Fibroblast of mammary gland (primary cell): ENCODE measurements around the gene SLC35G1.

ENCODE experiments used
- DNase-seq: peaks from one replicate; pipeline ENCODE4 v3.0.0-alpha.2; 2010; ENCODE audit warnings: low read depth
- H3K4me3 ChIP-seq: 2 replicates; pipeline ENCODE4 v1.5.1; 2011; ENCODE audit warnings: low read depth, mild to moderate bottlenecking, low read length, moderate library complexity; ENCODE audit not compliant: control insufficient read depth
- CTCF ChIP-seq: conservative IDR thresholded peaks from 2 replicates; pipeline ENCODE4 v1.5.1; 2011; ENCODE audit warnings: low read depth, low read length, inconsistent platforms; ENCODE audit not compliant: control insufficient read depth, insufficient read depth

Gene SLC35G1

GRCh38 chr10:93854975-93855374 lies 38.8 kb upstream of the SLC35G1 start:
- H3K4me3 ChIP-seq = no peak overlapping the region
- DNase-seq = no peak
- TF ChIP-seq CTCF = no peak

GRCh38 chr10:93856349-93857145 lies 37.2 kb upstream of the SLC35G1 start:
- no peak for TF ChIP-seq CTCF
- no peak overlapping the region for H3K4me3 ChIP-seq
- no peak for DNase-seq

GRCh38 chr10:93859049-93859655 lies 34.6 kb upstream of the SLC35G1 start:
- peak; percentile 34 for TF ChIP-seq CTCF
- DNase-seq = peak; percentile 25

GRCh38 chr10:93861825-93862224 lies 32.0 kb upstream of the SLC35G1 start:
- no peak for TF ChIP-seq CTCF
- no peak for DNase-seq
- H3K4me3 ChIP-seq = no peak overlapping the region

More at GRCh38 chr10:93859049-93859655, 34.6 kb upstream of the SLC35G1 start:
- H3K4me3 ChIP-seq = no peak overlapping the region

- no peak for TF ChIP-seq CTCF
- no peak for DNase-seq
- H3K4me3 ChIP-seq = no peak overlapping the region
These were observed 27.9 kb upstream of the SLC35G1 start for GRCh38 chr10:93865794-93866425.

- DNase-seq = no peak
- no peak for TF ChIP-seq CTCF
- no peak overlapping the region for H3K4me3 ChIP-seq
These were observed 26.3 kb upstream of the SLC35G1 start for GRCh38 chr10:93867525-93867924.
